NCI-H1417 treated with DMSO at 0.1 percent for 48 hours (cell line): ENCODE data around the gene TDRD12.
"Not testable (repeated sequence)": the region's sequence is repeated elsewhere in the genome, so short reads cannot be mapped to it uniquely, and the experiment has no call there.

ENCODE experiments used
- DNase-seq: peaks from one replicate; lab custom pipeline; 2025; lab: John Stamatoyannopoulos, UW

Gene TDRD12

GRCh38 chr19:32693151-32694108 is 26.1 kb upstream of the TDRD12 start:
- DNase-seq = not testable (repeated sequence)

GRCh38 chr19:32694316-32694715 is 25.3 kb upstream of the TDRD12 start:
- DNase-seq = not testable (repeated sequence)

GRCh38 chr19:32694851-32695250 is 24.7 kb upstream of the TDRD12 start:
- DNase-seq = not testable (repeated sequence)

GRCh38 chr19:32695506-32695905 is 24.1 kb upstream of the TDRD12 start:
- not testable (repeated sequence) for DNase-seq

- DNase-seq = not testable (repeated sequence)
These were observed 22.8 kb upstream of the TDRD12 start for GRCh38 chr19:32696771-32697170.

- DNase-seq = not testable (repeated sequence)
These were observed 19.4 kb upstream of the TDRD12 start for GRCh38 chr19:32700129-32700528.

- DNase-seq = peak; percentile 36
These were observed 17.6 kb upstream of the TDRD12 start for GRCh38 chr19:32702010-32702409.

- not testable (repeated sequence) for DNase-seq
These were observed 15.6 kb upstream of the TDRD12 start for GRCh38 chr19:32704006-32704405.

GRCh38 chr19:32708457-32708856 is 11.1 kb upstream of the TDRD12 start:
- no peak for DNase-seq

- no peak for DNase-seq
These were observed 10.5 kb upstream of the TDRD12 start for GRCh38 chr19:32709032-32709431.

GRCh38 chr19:32711747-32712146 is 7.8 kb upstream of the TDRD12 start:
- DNase-seq = no peak

GRCh38 chr19:32716203-32716602 is 3.4 kb upstream of the TDRD12 start:
- DNase-seq = not testable (repeated sequence)

GRCh38 chr19:32717496-32717895 is 2.1 kb upstream of the TDRD12 start:
- no peak for DNase-seq

GRCh38 chr19:32718286-32718685 is 1.3 kb upstream of the TDRD12 start:
- DNase-seq = no peak

- no peak for DNase-seq
These were observed 809 bp downstream of the TDRD12 start for GRCh38 chr19:32720216-32720935.

GRCh38 chr19:32720936-32721250 is 1.3 kb downstream of the TDRD12 start:
- DNase-seq = no peak

- DNase-seq = no peak
These were observed 16.4 kb downstream of the TDRD12 start for GRCh38 chr19:32735936-32736335.

- no peak for DNase-seq
These were observed 23.5 kb downstream of the TDRD12 start for GRCh38 chr19:32743021-32743420.

- DNase-seq = no peak
These were observed 23.9 kb downstream of the TDRD12 start for GRCh38 chr19:32743447-32743846.

- DNase-seq = no peak
These were observed 25.2 kb downstream of the TDRD12 start for GRCh38 chr19:32744555-32745325.

- not testable (repeated sequence) for DNase-seq
These were observed 26.2 kb downstream of the TDRD12 start for GRCh38 chr19:32745594-32746251.
